ENCODE data around the gene CACNA1H.
"Not testable (repeated sequence)": the region's sequence is repeated elsewhere in the genome, so short reads cannot be mapped to it uniquely, and the experiment has no call there.

The CACNA1H gene

GRCh38 chr16:1197237-1197866 lies 44.4 kb downstream of the CACNA1H start:
- Histone ChIP-seq H4K20me1 (ENCODE audit: insufficient read depth) (no peaks in the 10 kb centered on the region), H3K9ac (no peak overlapping the region), H2AFZ (ENCODE audit: low read depth) (no peak overlapping the region), H3K36me3 (ENCODE audit: insufficient read depth) (no peaks in the 10 kb centered on the region), H3K4me2 (no peak overlapping the region), H3K4me1 (ENCODE audit: low read depth, poor library complexity, severe bottlenecking) (no peaks in the 10 kb centered on the region), H3K27me3 (ENCODE audit: insufficient read depth, low read depth) (peaks cover 78% of the 10 kb centered on the region), H3K27ac (no peak overlapping the region), H3K4me3 (IDR thresholded peaks at IDR 0.05; ENCODE audit: insufficient read depth, low read depth, low read length) (no peak overlapping the region), H3K79me2 (ENCODE audit: insufficient read depth, low read depth) (no peaks in the 10 kb centered on the region)
- no peak for TF ChIP-seq CTCF (conservative IDR thresholded peaks at IDR 0.05; ENCODE audit: low read depth, low read length)

- H2AFZ ChIP-seq (ENCODE audit: low read depth): no peak overlapping the region
- no peak overlapping the region for H3K4me2 ChIP-seq
- H3K27me3 ChIP-seq (ENCODE audit: insufficient read depth, low read depth): peaks cover 78% of the 10 kb centered on the region
- no peak overlapping the region for H3K4me3 ChIP-seq (IDR thresholded peaks at IDR 0.05; ENCODE audit: insufficient read depth, low read depth, low read length)
- no peak for TF ChIP-seq CTCF (conservative IDR thresholded peaks at IDR 0.05; ENCODE audit: low read depth, low read length)
- H4K20me1 ChIP-seq (ENCODE audit: insufficient read depth): no peaks in the 10 kb centered on the region
- no peaks in the 10 kb centered on the region for H3K36me3 ChIP-seq (ENCODE audit: insufficient read depth)
- no peaks in the 10 kb centered on the region for H3K4me1 ChIP-seq (ENCODE audit: low read depth, poor library complexity, severe bottlenecking)
- H3K79me2 ChIP-seq (ENCODE audit: insufficient read depth, low read depth): no peaks in the 10 kb centered on the region
- no peak overlapping the region for H3K27ac ChIP-seq
- no peak overlapping the region for H3K9ac ChIP-seq
Observed at GRCh38 chr16:1198194-1198593, 45.3 kb downstream of the CACNA1H start.

- peaks cover 79% of the 10 kb centered on the region for H3K27me3 ChIP-seq (ENCODE audit: insufficient read depth, low read depth)
Observed at GRCh38 chr16:1198671-1199346, 45.9 kb downstream of the CACNA1H start.

GRCh38 chr16:1199347-1200013 lies 46.6 kb downstream of the CACNA1H start:
- Histone ChIP-seq H3K79me2 (ENCODE audit: insufficient read depth, low read depth) (no peaks in the 10 kb centered on the region), H3K27ac (no peak overlapping the region), H3K4me1 (ENCODE audit: low read depth, poor library complexity, severe bottlenecking) (no peaks in the 10 kb centered on the region), H4K20me1 (ENCODE audit: insufficient read depth) (no peaks in the 10 kb centered on the region), H3K4me3 (IDR thresholded peaks at IDR 0.05; ENCODE audit: insufficient read depth, low read depth, low read length) (no peak overlapping the region), H2AFZ (ENCODE audit: low read depth) (no peak overlapping the region), H3K36me3 (ENCODE audit: insufficient read depth) (no peaks in the 10 kb centered on the region), H3K4me2 (no peak overlapping the region), H3K27me3 (ENCODE audit: insufficient read depth, low read depth) (peaks cover 79% of the 10 kb centered on the region), H3K9ac (no peak overlapping the region)
- TF ChIP-seq CTCF (conservative IDR thresholded peaks at IDR 0.05; ENCODE audit: low read depth, low read length): no peak

More at GRCh38 chr16:1198671-1199346, 45.9 kb downstream of the CACNA1H start:
- not testable (repeated sequence) for H2AFZ ChIP-seq (ENCODE audit: low read depth); H3K4me3 ChIP-seq (IDR thresholded peaks at IDR 0.05; ENCODE audit: insufficient read depth, low read depth, low read length); H4K20me1 ChIP-seq (ENCODE audit: insufficient read depth); H3K4me1 ChIP-seq (ENCODE audit: low read depth, poor library complexity, severe bottlenecking); H3K9ac ChIP-seq; H3K27ac ChIP-seq; H3K36me3 ChIP-seq (ENCODE audit: insufficient read depth); H3K4me2 ChIP-seq; H3K79me2 ChIP-seq (ENCODE audit: insufficient read depth, low read depth)
